DLD1 (cell line): ENCODE measurements around the gene VAV1.
"Not testable (repeated sequence)": the region's sequence is repeated elsewhere in the genome, so short reads cannot be mapped to it uniquely, and the experiment has no call there.

Experiments
- in situ Hi-C: cut with HindIII; loops from 2 replicates; pipeline ENCODE4 v1.10.0; 2017; ENCODE audit warnings: low sequenced_read_pairs

Gene VAV1

DNA sequence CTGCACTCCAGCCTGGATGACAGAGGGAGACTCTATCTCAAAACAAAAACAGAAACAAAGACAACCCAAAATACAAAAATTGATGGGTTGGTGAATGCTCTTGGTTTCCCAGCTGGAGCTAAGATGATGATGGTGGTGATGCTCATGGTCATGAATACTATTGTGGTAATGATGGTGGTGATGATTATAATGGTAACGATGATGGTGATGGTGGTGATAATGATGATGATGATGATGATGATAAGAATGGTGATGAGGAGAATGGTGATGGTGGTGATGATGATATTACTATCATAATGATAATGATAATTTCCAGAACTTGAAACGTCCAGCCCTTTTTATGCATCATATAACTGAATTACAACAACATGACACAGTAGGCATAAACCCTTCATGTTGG lies 40.1 kb downstream of the VAV1 start:
- in situ Hi-C loops = no loop called here

GRCh38 chr19:6813659-6814058 lies 41.2 kb downstream of the VAV1 start:
- in situ Hi-C loops = no loop called here

GRCh38 chr19:6817179-6817578 lies 44.7 kb downstream of the VAV1 start:
- in situ Hi-C loops = no loop called here

GRCh38 chr19:6818246-6818645 lies 45.7 kb downstream of the VAV1 start:
- in situ Hi-C loops = no loop called here

DNA sequence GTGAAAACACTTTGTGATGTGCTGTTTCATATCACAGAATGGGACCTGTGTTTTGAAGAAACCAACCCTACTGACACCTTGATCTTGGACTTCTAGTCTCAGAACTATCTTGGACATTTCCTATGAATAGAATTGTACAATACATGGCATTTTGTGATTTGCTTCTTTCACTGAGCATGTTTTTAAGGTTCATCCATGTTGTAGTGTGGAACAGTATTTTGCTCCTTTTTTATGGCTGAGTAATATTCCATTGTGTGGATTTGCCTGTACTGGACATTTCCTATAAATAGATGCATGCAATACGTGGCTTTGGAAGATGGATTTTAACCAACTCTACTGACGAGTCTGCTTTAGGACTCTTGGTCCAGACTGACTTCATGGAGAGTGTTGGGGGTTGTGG lies 46.8 kb downstream of the VAV1 start:
- in situ Hi-C loops = no loop called here

DNA sequence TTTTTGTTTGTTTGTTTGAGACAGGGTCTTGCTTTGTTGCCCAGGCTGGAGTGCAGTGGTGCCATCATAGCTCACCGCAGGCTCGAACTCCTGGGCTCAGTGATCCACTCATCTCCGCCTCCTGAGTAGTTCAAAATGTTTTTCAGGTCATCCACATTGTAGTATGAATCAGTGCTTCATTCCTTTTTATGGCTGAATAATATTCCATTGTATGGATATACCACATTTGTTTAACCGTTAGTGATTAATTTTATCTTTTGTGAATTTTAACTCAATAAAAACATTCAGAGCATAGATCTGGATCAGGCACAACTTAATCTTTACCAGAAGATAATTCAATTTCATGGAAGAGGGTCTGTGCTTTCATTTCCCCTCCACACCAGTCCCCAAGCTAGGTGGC lies 47.7 kb downstream of the VAV1 start:
- in situ Hi-C loops = no loop called here

- in situ Hi-C loops = no loop called here
Observed at GRCh38 chr19:6821639-6822310, 49.3 kb downstream of the VAV1 start.

GRCh38 chr19:6822311-6822670 lies 49.8 kb downstream of the VAV1 start:
- in situ Hi-C loops = no loop called here

DNA sequence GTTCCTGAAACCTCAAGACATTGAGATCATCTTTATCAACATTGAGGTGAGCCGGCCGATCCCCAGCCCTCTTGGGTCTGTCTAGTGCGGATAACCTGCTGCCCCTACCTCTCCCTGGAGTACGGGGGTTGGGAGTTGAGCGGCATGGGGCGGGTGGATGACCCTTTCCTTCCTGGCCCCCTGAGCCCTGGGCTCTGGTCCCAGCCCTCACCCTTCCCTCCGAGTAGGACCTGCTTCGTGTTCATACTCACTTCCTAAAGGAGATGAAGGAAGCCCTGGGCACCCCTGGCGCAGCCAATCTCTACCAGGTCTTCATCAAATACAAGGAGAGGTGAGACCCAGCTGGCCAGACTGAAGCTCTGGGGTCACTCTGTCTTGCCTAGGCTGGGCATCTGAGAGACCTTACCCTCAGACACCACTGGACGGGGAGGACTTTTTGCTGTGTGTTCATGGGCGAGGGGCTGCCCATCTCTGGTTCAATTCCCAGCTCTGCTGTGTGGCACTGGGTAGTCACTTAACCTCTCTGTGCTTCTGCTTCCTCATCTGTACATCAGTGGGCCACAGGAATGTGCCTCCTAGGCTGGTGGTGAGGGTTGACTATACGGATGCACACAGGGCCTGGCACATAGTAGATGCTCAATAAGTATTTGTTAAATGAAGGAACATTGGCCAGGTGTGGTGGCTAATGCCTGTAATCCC lies 52.7 kb downstream of the VAV1 start:
- in situ Hi-C loops = no loop called here

DNA sequence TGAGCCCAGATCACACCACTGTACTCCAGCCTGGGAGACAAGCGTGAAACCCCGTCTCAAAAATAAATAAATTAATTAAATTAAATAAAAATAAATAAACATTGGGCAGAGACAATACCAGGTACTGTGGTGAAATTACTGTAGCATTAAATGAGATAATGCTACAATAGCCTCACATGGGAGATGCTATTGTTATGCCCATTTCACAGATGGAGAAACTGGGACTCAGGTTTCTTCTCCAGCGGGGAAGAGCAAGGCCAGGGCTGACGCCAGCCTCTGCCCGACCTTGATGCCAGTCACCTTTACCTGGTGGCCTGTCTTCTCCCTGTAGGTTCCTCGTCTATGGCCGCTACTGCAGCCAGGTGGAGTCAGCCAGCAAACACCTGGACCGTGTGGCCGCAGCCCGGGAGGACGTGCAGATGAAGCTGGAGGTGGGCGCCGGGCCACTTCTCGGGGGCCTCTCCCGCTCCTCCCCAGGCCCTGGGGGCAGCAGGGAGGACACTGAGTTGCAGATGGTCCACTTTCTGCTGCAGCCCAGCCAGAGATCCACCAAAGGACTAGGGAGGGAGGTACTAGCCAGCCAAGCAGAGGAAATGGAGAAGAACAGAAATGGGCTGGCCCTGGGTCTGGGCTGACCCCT lies 53.9 kb downstream of the VAV1 start:
- in situ Hi-C loops = no loop called here

DNA sequence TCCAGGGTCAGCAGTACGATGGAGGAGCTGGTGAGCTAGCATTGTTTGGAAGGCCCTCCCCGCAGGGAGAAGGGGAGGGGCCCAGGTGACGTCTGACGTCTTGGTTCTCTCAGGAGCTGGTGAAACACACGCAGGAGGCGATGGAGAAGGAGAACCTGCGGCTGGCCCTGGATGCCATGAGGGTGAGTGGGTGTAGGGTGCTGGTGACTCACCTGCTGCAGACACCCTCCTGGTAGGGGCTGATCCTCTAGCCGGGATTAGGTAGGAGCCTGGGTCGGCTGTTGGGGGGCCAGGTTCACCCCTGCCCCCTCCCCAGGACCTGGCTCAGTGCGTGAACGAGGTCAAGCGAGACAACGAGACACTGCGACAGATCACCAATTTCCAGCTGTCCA lies 55.8 kb downstream of the VAV1 start:
- in situ Hi-C loops = no loop called here

- in situ Hi-C loops = no loop called here
Observed at GRCh38 chr19:6828698-6829633, 56.5 kb downstream of the VAV1 start.

GRCh38 chr19:6829829-6830228 lies 57.3 kb downstream of the VAV1 start:
- in situ Hi-C loops = not testable (repeated sequence)

- in situ Hi-C loops = not testable (repeated sequence)
Observed at GRCh38 chr19:6831084-6831483, 58.6 kb downstream of the VAV1 start.

DNA sequence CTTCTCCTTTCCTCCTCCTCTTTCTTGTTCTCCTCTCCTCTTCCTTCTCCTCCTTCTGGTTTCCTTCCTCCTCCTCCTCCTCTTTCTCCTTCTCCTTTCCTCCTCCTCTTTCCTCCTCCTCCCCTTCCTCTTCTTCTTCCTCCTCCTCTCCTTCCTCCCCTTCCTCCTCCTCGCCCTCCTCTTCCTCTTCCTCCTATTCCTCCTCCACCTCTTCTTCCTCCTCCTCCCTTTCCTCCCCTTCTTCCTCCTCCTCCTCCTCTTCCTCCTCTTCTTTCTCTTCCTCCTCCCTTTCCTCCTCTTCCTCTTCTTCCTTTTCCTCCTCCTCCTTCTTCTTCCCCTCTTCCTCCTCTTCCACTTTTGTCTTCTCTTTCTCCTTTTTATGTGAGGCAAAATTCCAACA lies 59.9 kb downstream of the VAV1 start:
- in situ Hi-C loops = no loop called here

GRCh38 chr19:6833166-6833790 lies 60.8 kb downstream of the VAV1 start:
- in situ Hi-C loops = no loop called here

DNA sequence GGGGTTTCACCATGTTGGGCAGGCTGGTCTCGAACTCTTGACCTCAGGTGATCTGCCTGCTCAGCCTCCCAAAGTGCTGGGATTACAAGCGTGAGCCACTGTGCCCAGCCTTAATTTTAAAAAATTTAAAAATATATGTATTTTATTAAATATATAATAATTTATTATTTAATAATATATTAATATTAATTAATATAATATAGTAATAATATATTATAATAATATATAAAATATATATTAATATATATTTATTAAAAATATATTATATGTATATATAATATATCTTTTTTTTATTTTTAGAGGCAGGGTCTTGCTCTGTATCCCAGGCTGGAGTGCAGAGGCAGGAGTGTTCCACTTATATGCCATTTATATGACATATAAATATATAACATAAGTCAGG lies 61.9 kb downstream of the VAV1 start:
- in situ Hi-C loops = no loop called here

DNA sequence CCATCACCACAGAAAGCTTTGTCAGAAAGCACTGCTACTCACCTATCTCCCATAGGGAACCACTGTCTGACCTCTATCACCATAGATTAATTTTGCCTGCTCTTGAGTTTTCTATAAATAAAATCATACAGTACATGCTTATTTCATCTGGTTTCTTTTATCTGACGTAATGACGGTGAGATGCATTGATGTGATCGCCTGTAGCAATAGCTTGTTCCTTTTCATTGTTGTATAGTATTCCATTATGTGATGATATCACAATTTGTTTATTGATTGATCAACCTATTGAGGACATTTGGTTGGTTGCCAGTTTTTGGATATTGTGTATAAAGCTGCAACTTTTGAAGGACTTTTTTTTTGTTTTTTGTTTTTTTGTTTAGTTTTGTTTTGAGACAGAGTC lies 63.0 kb downstream of the VAV1 start:
- in situ Hi-C loops = no loop called here

- in situ Hi-C loops = no loop called here
Observed at GRCh38 chr19:6837525-6837924, 65.0 kb downstream of the VAV1 start.

GRCh38 chr19:6838062-6838655 lies 65.7 kb downstream of the VAV1 start:
- in situ Hi-C loops = no loop called here
